GM19025 (cell line): ENCODE results near the gene OR5J2.
"Not testable (repeated sequence)": the region's sequence is repeated elsewhere in the genome, so short reads cannot be mapped to it uniquely, and the experiment has no call there.

ENCODE experiments used
- ATAC-seq: cut with Tn5 transposase; IDR thresholded peaks from one replicate; pipeline ENCODE4 v1.9.1; 2021; ENCODE audit warnings: mild to moderate bottlenecking, low read depth, moderate library complexity; ENCODE audit not compliant: unreplicated experiment

OR5J2 gene

GRCh38 chr11:56176318-56176717, at the start of gene OR5J2:
TSS of gene OR5J2 (plus strand) at chr11:56176618. CDS start at chr11:56176618, 0 bp downstream.
- no peak for ATAC-seq

- no peak for ATAC-seq
Measured at GRCh38 chr11:56140151-56140661, 36.2 kb upstream of the OR5J2 start, which contains the start of gene OR8J3. TSS of gene OR8J3 (minus strand) at chr11:56140201. CDS start at chr11:56137718, 2,483 bp downstream.

DNA sequence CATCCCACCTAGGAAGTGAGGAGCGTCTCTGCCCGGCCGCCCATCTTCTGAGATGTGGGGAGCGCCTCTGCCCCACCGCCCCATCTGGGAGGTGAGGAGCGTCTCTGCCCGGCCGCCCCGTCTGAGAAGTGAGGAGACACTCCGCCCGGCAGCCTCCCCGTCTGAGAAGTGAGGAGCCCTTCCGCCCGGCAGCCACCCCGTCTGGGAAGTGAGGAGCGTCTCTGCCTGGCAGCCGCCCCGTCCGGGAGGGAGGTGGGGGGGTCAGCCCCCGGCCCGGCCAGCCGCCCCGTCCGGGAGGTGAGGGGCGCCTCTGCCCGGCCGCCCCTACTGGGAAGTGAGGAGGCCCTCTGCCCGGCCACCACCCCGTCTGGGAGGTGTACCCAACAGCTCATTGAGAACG, 32.7 kb upstream of the OR5J2 start:
- not testable (repeated sequence) for ATAC-seq

GRCh38 chr11:56151376-56151775, 25.0 kb upstream of the OR5J2 start:
- no peak for ATAC-seq

DNA sequence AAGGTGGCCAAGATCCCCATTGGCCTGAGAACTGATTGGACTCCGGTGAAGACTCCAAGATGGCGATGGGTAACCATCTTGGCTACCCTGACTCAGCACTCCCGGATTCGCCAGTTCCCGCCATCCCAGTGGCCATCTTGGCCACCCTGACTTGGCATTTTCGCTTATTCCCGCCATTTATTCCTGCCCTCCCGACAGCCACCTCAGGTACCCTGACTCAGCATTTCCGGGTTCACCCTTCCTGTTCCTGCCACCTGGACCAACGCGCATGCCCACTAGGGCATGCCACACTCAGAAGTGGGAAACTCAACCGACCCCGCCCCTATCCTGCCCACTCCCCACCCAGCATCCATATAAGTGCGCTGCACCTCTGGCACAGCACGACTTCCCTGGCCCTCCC, 24.1 kb upstream of the OR5J2 start:
- ATAC-seq, result no peak

DNA sequence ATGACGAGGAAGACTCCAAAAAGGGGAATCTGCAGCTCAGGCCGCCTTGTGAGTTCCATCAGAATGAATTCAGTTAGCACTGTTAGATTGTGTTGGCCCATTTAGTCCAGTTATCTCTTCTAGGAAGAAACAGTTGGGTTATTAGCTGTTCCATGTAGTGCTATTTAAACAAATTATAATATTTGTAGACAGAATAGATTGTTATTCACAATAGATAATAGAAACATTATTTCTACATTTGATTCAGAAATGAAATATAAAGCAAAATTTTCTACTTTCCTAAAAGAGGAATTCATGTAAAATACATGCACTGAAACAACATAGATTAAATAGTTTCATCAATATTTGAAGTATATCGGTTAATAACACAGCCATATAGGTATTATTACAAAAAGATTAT, 16.2 kb upstream of the OR5J2 start, which contains the start of gene OR8K5:
Gene OR8K5, minus strand, starts transcription at position 101 of the 400 bp plus-strand sequence. Its CDS starts 0 bp downstream, at position 101.
- no peak for ATAC-seq

DNA sequence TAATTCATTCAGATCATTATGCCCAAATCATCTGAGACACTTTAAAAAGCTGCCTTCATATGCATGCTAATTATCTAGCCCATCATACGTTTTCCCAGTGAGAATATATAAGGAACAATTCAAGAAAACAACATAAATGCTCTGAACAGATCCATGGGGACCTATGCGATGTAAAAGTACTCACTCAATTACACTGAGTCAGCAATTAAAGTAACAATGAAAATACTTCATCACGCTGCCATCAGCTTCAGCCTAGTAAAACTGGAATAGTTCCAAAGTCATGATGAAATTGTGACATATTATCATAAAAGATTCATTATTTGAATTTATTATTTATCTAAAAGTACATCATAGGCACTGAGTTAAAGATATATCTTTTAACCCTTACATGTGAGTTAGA, 12.6 kb upstream of the OR5J2 start:
- ATAC-seq, result no peak

DNA sequence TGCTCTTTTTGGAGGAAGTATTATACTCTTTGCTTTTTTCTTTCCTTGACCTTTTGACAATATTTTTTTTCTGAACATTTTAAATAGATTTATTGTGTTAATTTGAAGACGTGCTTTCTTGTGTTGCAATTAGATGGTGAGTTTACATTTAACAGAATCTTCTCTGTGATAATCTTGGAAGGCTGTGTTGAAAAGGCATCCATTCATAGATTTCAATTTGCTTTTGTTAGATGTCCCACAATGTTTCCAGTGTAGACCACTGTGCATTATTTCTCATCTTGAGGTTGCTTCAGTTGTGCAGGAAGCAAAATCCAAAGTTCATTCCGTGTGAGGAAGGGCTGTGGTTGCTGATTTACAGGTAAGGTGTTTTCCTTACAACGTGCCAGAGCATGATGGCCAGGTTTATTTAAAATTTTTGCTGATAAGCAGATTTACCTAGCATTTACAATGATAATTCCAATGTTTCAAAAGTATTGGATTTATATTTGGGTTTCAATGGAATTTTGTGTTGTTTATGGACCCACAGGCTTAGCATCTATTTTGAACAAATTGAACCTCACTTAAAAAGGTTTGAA, 4.1 kb upstream of the OR5J2 start:
- ATAC-seq, result no peak

DNA sequence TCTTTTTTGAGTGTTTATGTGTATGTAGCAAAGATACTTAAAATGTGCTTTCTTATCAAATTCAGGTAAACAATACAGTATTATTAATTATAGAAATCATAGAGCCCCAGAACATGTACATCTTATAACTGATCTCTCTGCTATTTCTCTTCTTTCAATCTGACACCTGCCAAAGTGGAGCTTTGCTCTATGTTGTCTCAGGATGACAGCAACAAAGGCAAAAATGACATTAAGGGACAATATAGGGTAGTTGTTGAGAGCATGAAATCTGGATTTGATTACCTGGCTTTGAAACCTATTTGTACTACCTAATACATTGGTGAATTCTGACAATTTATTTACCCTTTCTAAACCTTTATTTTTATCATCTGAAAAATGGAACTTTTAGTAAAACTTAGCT, 7.0 kb downstream of the OR5J2 start:
- no peak for ATAC-seq

GRCh38 chr11:56188602-56189001, 12.2 kb downstream of the OR5J2 start:
- ATAC-seq, result no peak

DNA sequence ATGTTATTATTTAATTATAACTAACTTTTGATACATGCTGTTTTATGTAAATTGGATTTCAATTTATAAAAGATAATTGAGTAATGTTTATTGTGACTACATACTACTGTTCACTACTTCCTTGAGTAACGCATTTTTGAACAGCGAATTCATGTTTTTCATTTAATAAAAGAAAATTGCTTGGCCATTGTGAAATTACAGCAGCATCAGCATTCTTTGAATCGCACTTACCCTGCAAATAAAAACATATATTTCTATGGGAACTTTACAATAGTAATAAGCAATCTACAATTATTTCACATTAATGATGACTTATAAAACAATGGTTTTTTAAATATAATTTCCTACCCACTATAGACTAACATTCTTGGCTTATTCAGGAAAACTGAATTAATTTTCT, 20.3 kb downstream of the OR5J2 start:
- ATAC-seq, result no peak

DNA sequence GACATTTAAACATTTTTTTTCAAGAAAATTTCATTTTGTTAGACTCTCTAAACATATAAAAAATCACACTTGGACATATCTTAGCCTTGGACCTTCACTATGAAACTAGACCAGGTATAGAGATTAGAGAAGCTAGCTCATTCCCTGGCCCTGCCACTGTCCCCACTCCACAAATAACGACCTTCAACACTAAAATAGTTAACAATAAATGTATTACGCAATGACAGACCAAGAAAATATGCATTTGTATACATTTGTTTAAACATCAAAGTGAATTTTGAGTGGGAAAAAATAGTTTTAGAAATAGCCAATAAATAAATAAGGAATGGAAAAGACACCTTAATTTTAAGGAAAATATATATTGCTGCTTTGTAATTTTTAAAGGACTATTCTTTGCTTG, 20.9 kb downstream of the OR5J2 start:
- ATAC-seq, result no peak

DNA sequence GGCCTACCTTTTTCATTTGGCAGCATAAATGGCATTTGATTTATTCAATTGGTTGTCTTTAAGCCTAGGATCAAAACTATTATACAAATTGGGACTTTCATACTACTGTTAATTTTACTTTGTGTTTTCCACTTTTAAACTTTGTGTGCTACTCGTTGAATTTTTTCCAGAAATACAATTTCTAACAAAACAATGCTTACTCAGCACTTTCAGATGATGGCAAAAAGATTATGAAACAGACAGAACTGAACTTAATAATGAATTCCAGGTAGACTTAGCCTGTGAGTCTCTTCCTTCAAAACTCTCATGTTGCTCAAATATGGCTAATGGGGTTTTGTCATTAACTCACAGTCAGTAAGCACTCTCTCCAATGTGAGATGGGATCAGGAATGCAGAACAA, 31.4 kb downstream of the OR5J2 start:
- ATAC-seq, result no peak

- no peak for ATAC-seq
Measured at GRCh38 chr11:56214537-56214936, 38.1 kb downstream of the OR5J2 start.

DNA sequence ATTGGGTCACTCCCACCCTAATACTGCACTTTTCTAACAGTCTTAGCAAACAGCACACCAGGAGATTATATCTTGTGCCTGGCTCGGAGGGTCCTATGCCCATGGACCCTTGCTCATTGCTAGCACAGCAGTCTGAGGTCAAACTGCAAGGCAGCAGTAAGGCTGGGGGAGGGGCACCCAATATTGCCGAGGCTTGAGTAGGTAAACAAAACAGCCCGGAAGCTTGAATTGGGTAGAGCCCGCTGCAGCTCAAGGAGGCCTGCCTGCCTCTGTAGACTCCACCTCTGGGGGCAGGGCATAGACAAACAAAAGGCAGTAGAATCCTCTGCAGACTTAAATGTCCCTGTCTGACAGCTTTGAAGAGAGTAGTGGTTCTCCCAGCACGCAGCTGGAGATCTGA, 43.3 kb downstream of the OR5J2 start:
- ATAC-seq, result not testable (repeated sequence)
